GM21723 (cell line): ENCODE results near the gene CAPN9.
"Not testable (repeated sequence)": the region's sequence is repeated elsewhere in the genome, so short reads cannot be mapped to it uniquely, and the experiment has no call there.

Source experiments
- ATAC-seq: cut with Tn5 transposase; IDR thresholded peaks from one replicate; pipeline ENCODE4 v1.9.1; 2021; ENCODE audit warnings: mild to moderate bottlenecking, moderate library complexity; ENCODE audit not compliant: unreplicated experiment

CAPN9 gene

DNA sequence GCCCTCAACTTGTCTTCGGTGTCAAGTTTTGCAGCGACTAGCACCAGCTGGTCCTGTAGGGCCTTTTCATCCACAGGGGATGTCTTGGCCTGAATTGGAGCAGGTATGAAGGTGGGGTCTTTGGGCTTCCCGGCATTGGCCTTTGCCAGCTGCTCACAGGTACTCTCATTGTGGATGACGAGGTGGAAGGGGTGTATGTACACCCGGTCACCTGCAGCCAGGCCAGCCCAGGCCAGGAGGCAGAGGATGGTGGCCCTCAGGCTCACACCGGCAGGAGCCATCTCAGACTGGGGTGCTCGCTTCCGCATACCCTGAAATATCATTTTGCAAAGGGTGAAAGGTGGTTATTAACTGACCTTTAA is 36.7 kb upstream of the CAPN9 start:
- ATAC-seq: no peak

DNA sequence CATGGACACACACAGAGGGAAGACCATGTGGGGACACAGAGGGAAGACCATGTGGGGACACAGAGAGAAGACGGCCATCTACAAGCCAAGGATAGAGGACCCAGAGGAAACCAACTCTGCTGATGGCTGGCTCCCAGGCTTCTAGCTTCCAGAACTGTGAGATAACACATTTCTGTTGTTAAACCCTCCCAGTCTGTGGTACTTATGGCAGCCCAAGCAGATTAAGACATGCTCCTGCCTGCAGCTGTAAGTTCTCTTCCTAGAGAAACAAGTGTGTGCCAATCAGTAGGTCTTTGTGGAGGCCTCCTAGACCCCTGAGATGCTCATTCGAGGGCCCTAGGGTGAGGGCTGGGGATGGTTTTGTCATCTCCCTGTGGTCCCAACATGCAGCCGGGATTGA is 35.9 kb upstream of the CAPN9 start:
- ATAC-seq: no peak

DNA sequence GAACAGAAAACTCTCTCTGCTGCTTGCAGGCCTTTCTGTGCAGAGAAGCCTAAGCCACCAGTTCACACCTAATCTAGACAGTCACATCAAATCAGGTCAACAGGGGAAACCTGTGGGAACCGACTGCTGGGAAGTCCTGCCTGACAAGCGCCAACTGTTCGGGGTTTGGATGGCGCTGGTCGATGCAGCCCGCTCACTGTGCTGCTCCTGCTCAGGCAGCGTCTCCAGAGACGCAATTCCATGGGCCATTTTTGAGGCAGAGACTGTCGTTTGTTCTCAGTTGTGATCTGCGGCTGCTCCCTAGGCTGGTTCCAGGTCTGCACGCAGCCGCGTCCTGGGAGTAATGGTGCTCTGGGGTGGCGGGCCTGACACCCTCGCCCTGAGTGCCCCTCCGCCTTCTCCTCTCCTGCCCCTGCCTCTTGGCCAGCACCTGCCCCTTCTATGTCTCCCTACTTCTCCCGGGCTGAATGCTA is 34.7 kb upstream of the CAPN9 start:
- no peak for ATAC-seq

DNA sequence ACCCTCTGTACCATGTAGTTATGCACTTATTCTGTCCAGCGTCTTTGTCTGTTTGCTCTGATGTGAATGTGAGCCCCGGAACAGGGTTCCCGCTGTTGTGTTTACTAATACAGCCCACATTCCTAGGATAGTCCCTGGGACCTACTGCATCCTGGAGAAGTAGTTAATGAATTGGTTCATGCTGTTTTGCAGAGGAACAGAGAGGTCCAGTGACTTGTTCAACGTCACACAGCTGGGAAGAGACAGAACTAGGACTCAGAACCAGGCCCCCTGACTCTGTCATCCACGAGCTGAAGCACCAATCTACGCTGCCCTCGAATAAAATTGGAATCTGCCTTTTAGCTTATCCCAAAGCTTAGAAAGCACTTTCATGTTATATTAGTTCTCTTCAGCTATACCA is 34.0 kb upstream of the CAPN9 start:
- no peak for ATAC-seq

DNA sequence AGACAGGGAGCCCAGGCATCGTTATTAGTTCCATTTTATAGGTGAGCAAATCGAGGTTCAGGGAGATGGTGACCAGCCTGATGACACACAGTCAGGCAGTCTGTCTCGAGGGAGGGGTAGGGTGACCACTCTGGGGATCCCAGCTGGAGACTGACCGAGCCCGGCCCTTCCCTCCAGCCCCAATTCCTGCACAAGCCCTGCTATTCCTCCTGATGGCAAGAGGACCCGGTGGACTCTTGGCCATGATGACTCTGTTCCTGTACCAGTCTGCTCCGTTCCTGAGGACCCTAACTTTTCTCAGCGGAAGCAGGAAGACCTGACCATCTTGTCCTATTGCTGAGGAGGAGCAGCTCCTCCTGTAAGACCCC is 33.7 kb upstream of the CAPN9 start:
- ATAC-seq: no peak

DNA sequence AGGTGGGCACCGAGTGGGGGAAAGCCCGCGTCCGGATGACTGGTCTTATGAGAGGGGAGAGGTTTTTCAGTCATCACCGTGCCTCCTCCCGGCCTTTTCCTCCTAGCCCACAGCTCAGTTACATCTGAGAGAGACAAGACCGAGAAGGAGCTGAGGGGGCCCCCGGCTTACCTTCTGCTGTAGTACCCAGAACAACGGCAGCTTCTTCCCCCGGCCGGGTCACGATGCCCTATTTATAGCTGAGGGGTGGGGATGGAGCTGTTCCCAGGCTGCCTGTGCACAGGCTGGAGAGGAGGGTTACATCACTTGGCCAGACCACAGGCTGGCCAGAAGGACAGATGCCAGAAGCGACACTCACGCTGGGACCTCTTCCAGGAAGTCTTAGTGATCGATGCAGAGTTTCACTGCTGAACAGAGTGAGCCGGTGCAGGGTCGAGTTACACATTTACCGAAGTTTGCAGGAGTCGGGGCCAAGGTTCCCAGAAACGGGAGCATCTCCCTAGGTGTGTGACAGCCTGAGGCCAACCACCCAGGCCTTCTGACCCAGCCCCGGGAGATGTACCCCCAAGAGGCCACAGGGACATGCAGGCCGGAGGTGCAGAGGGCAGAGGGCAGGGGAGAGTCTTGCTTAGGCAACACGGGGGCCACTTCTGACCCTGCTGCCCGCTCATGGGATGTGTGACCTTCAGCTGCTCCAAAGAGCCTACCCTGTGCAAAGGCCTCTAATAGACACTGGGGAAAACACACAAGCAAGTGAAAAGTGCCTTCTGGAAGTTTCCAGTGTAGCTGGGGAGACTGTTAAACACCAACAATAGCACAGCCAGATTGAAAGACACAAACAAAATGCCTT is 33.0 kb upstream of the CAPN9 start, which contains the start of gene AGT:
Gene AGT, minus strand, starts transcription at position 208 of the 850 bp plus-strand sequence. CDS start 3,299 bp downstream, outside the sequence.
- no peak for ATAC-seq

DNA sequence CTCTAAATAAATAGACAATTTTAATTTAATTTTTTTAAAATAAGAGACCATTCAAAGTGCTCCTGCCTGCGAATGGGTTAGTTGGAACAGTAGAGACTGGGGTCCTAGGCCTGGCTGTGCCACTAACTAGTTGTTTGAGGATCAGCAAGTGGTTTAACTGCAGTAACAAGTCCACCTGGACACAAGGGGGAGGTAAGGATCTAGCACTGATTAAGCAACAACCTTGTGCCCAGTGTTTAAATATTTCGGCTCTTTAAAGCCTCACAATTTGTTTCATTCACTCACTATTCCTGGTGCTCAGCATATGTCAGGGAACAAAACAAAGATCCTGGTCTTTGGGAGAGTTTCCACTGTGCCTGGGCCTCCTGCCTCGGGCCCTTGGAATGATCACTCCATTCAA is 31.7 kb upstream of the CAPN9 start:
- ATAC-seq: no peak

DNA sequence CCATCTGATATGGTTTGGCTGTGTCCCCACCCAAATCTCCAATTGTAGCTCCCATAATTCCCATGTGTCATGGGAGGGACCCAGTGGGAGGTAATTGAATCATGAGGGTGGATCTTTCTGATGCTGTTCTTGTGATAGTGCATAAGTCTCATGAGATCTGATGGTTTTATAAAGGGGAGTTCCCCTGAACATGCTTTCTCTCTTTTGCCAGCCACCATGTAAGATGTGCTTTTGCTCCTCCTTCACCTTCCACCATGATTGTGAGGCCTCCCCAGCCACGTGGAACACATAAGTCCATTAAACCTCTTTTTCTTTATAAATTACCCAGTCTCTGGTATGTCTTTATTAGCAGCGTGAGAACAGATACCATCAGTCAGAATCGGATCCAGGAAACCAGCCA is 30.7 kb upstream of the CAPN9 start:
- not testable (repeated sequence) for ATAC-seq

DNA sequence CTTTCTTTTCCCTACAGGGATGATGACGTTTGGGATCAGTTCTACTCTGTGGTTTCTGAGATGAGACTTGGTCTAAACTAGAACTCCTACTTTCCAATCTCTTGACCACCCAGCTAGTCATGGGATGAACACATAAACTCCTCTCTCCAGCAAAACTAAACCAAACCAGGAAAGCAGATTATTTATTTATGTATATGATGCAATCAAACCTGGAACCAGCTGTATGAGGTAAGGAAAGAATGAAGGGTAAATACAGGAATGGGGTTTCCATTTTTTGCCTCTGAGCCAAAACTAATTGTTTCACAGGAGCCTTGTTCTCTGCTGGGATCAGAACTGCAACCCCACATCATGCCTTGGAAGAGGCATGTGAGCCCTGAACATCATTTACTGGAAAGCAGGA is 29.9 kb upstream of the CAPN9 start:
- ATAC-seq: no peak

DNA sequence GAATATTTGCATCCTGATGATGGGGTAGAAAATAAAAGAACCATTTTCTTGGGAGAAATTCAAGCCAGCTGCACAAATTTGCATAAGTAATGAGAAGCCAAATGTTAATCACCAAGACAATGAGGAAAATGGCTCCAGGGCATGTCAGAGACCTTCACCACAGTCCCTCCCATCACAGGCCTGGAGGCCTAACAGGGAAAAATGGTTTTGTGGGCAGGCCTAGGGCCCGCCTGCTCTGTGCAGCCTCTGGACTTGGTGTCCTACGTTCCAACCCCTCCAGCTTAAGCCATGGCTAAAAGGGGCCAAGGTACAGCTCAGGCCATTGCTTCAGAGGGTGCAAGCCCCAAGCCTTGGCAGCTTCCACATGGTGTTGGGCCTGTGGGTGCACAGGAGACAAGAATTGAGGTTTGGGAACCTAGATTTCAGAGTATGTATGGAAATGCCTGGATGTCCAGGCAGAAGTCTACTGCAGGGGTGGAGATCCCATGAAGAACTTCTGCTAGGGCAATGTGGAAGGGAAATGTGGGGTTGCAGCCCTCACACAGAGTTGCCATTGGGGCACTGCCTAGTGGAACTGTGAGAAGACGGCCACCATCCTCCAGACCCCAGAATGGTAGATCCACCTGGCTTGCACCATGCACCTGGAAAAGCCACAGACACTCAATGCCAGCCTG is 25.2 kb upstream of the CAPN9 start:
- not testable (repeated sequence) for ATAC-seq

DNA sequence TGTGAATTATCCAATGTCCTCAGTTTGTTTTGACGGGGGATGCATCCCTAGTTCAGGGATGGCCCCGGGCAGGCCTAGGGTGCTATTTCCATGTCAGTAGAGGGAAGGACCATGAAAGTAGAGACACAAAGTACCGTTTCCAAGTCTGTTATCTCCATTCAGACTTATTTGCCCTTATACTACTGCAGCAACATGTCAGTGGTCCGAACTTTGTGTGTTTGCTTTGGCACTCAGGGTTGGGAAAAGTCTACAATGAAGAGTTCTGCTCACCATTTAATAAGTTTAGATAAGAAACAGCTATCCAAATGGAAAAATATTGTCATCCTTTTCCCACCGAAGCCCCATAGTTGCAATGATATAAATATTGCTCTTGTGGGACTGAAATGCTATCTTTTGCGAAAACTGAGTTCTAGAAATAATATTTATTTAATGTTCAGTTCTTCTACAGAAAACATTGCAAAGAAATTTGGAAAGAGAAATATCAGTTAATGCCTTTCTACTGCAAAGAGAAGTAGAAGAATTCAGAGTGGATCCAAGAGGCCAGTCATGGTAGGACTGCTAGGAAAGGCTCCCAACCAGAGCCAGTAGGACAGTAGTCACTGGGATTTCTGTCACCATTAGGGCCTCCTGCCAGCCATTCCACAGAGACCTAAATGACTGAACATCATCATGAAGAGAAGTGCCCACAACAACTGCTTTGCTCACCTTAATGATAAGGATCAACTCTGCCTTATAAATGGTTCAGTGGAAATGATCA is 21.8 kb upstream of the CAPN9 start:
- no peak for ATAC-seq

DNA sequence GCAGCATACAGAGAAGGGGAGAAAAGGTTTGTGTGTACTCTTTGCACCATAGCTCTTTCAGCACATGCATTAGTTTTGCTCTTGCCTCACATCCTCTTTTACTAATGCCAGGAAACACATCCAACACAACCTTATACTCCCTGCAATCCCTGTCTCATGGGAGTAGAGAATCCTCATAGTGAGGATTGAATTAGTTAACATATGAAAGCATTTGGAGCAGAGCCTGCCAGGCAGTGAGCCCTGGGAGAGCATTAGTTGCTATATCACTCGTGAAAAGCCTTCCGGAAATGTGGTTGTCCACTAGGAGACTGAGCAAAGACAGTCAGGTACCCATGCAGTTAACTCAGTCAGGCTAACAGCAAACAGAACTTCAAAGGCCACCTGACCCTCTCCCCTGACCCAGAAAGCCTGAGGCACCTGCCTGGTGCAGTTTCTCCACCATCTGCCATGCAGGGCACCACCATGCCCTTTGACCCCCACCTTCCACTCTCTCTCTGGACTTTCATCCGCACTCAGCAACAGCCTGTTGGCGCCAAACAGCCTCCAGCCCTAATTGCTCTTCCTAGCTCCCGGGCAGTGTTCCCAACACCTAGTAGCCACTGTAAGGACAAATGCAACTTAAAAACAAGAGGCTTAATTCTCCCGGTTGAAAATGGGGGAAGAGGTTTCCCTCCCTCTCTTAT is 18.3 kb upstream of the CAPN9 start:
- ATAC-seq: no peak

DNA sequence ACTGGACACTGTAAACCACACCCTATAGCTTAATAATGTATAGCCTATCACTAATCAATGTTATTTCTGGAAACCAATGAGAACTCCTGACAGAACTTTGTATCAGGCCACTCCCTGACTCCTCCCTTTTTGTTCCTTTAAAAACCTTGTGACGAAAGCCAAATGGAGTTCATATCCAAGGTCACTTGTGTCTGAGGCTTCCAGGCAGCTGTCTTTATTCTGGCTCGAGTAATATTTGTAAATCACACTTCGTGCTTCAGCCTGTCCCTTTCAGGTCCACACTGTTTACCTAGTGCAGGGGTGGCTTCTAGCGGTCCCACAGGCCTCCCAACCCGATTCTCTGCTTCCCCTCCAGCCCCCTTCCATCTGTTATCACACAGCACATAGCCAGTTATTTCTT is 16.2 kb upstream of the CAPN9 start:
- no peak for ATAC-seq

DNA sequence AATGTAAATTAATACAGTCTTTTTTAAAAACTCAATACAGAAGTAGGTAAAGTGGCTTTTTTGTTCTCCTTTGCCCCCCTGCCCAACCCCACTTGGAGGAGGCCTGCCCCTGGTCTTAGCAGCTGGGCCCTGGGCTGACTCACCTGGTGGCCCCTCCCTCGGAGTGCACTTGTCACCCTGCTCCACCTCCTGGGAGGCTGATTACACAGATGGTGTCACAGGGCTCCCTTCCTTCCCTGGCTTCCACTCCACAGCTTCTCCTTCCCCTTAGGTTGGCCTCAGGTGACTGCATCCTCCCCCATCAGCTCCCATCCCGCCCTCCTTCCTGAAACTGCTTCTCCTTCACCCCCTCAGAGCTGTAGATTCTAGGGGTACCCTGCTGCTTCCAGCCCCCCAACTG is 11.7 kb upstream of the CAPN9 start:
- no peak for ATAC-seq

DNA sequence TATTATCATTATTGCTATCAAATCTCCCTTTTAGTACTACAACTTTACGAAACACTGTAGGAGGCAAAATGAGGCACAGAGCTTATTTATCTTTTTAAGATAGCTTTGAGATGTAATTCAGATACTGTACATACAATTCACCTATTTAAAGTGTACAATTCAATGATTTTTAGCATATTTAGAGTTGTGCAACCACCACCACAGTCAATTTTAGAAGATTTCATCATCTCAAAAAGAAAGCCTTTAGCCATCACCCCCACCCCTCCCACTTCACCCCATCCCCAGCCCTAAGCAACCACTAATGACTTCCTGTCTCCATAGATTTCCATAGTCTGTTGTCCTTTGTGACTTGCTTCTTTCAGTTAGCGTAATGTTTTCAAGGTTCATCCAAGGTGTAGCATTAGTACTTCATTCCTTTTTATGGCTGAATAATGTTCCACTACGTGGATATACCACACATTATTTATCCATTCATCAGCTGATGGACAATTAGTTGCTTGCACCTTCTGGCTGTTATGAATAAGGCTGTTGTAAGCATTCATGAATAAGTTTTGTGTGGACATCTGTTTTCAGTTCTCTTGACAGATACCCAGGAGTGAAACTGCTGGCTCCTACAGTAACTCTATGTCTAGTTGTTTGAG is 9.4 kb upstream of the CAPN9 start:
- no peak for ATAC-seq

DNA sequence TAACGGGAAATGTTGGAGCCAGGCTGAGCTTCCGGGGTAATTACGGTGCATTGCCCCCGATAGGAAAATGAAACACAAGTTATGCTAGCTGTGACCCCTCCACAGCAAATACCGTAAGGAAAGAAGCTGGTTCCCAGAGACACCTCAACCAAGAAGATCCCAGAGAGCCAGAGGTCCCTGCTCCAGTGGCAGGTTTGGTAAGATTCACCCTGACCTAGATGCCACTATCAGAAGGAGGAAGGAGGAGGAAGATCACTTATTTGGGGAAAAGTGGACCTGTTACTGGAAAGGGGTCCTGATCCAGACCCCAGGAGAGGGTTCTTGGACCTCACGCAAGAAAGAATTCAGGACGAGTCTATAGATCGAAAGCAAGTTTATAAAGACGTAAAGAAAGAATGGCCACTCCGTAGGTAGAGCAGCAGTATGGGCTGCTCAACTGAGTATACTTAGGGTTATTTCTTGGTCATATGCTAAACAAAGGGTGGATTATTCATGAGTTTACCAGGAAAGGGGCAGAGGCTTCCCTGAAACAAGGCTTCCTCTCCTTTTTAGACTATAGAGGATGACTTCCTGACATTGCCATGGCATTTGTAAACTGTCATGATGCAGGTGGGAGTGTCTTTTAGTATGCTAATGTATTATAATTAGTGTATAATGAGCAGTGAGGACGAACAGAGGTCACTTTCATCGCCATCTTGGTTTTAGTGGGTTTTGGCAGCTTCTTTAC is 7.5 kb upstream of the CAPN9 start:
- ATAC-seq: no peak

DNA sequence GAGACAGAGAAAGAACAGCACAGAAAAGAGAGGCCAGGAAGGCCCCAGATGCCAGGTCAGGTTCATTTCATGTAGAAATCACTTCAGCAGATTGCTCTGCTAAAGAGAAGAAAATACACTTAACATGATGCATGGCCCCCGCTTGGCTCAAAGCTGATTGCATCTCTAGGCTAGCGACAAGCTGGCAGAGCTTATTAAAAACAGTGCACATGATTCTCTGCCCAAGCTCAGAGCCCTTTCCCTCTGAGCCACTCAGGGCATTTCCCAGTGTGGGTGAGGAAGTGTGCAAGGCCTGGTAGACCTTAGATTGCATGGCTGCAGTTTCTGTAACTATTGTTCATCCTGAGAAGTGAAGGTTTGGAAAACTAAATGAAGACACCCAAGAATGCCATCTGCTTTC is 3.3 kb upstream of the CAPN9 start:
- ATAC-seq: no peak

DNA sequence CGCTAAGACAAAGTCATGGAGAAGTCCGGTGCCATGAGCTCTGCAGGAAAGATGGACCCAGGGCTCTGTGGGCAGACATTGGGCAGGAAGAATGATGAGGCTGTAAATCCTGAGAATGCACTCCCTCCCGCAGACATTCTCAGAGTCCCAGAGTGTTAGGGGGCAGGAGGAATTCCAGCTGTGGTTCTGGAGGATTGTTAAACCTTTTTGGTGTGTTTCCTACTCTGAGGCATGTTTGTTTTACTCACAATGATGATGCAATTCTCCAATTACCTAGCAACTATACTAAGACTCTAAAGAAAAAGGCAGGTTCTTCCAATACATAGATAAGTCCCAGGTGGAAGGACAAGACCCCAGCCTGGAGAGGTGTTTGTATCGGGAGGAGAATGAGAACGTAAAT is 2.8 kb upstream of the CAPN9 start:
- no peak for ATAC-seq

DNA sequence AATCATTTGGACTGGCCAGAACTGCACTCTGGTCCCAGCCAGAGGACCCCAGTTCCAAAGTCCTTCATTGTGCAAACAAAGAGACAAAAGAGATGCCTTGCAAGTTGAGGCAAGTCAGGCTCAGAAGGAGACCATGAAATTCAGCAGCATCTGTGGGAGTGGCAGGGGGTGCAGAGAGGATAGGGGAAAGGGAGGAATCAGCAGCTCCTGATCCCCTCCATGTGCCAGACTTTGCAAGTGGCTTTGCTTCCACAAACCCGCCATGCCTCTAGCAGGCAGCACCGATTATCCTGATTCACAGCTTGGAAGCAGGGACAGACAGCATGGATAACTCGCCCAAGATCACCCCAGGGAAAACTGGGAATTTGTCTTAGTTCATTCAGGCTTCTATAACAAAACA is 2.1 kb upstream of the CAPN9 start:
- no peak for ATAC-seq

DNA sequence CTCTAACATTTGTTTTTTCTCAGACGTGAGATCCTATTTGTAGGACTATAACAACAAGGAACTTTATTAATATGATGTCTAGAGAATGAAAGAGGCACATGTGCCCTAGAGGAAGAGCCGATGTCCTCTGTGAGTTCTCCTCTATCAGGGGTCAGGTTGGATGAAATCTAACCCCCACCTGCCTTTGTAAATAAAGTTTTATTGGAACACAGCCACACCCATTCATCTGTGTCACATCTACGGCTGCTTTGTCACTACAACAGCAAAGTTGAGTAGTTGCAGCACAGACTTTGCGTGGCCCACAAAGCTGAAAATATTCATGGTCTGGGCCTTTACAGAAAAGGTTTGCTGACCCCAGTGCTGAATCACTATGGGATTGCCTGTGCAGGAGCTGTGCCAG is 571 bp upstream of the CAPN9 start:
- no peak for ATAC-seq
